IMR-90 (cell line): ENCODE measurements around the gene TBPL2. TPM values are rescaled to one million over a fixed set of nuclear protein-coding genes. Genes with fewer than 3 reads are reported as not detected.

Experiments used
- ATAC-seq: fragments of 200-7000 bp; cut with Tn5 transposase; 2 replicates; pipeline ENCODE4 v1.9.1; 2020; ENCODE audit warnings: low read depth, mild to moderate bottlenecking, moderate library complexity
- BruUV-seq: library from RNA; stranded (reverse); fragments of 400-500 nt; replicated peaks from 2 replicates; lab custom pipeline; 2021; lab: Mats Ljungman, UMichigan
- CTCF ChIA-PET: fragments of 300-600 bp; formaldehyde crosslinking; extraction: SDS; loops from one replicate; lab custom pipeline; 2021; ENCODE audit warnings: antibody characterized with exemption; lab: Yijun Ruan, JAX
- POLR2A ChIA-PET: fragments of 300-600 bp; sonication (Branson Sonifier 250); formaldehyde crosslinking; loops from one replicate; lab custom pipeline; 2022; ENCODE audit warnings: antibody characterized with exemption; ENCODE audit not compliant: unreplicated experiment; lab: Charles Lee
- DNase-seq: peaks from one replicate; pipeline ENCODE4 v3.0.0; 2013
- H2AFZ ChIP-seq: replicated peaks from 2 replicates; pipeline ENCODE3; 2013; ENCODE audit warnings: low read length, mild to moderate bottlenecking; ENCODE audit not compliant: poor library complexity
- H2AK5ac ChIP-seq: 2 replicates; pipeline ENCODE4 v1.6.1; 2013; ENCODE audit warnings: low read depth, low read length, inconsistent platforms
- H2AK9ac ChIP-seq: replicated peaks from 2 replicates; pipeline ENCODE3; 2013; ENCODE audit warnings: mild to moderate bottlenecking, low read depth, low read length, moderate library complexity; ENCODE audit not compliant: poor library complexity
- H2BK120ac ChIP-seq: 2 replicates; pipeline ENCODE4 v1.6.1; 2013; ENCODE audit warnings: low read depth, low read length, inconsistent platforms
- H2BK15ac ChIP-seq: 3 replicates; pipeline ENCODE4 v1.6.1; 2013; ENCODE audit warnings: low read depth, low read length, inconsistent platforms
- H2BK20ac ChIP-seq: 2 replicates; pipeline ENCODE4 v1.6.1; 2013; ENCODE audit warnings: low read depth, mild to moderate bottlenecking, inconsistent platforms, low read length, moderate library complexity
- H2BK5ac ChIP-seq: 2 replicates; pipeline ENCODE4 v1.6.1; 2013; ENCODE audit warnings: mild to moderate bottlenecking, low read depth, low read length, inconsistent platforms; ENCODE audit not compliant: poor library complexity, severe bottlenecking
- H3K14ac ChIP-seq: replicated peaks from 2 replicates; pipeline ENCODE4 v1.6.1; 2013; ENCODE audit warnings: low read depth, low read length, inconsistent platforms
- H3K18ac ChIP-seq: 2 replicates; pipeline ENCODE4 v1.6.1; 2013; ENCODE audit warnings: low read depth, low read length, control low read depth
- H3K23ac ChIP-seq: 2 replicates; pipeline ENCODE4 v1.6.1; 2013; ENCODE audit warnings: low read depth, low read length, inconsistent platforms
- H3K27ac ChIP-seq: 2 replicates; pipeline ENCODE4 v1.5.1; 2013; ENCODE audit warnings: mild to moderate bottlenecking, control low read depth, low read length; ENCODE audit not compliant: insufficient read depth
- H3K27me3 ChIP-seq: 2 replicates; pipeline ENCODE4 v1.6.1; 2013; ENCODE audit warnings: low read length; ENCODE audit not compliant: control insufficient read depth, insufficient read depth
- H3K36me3 ChIP-seq: 2 replicates; pipeline ENCODE4 v1.6.1; 2013; ENCODE audit warnings: low read length, mixed read lengths; ENCODE audit not compliant: control insufficient read depth, insufficient read depth
- H3K4ac ChIP-seq: 2 replicates; pipeline ENCODE4 v1.6.1; 2013; ENCODE audit warnings: low read depth, low read length, inconsistent platforms
- H3K4me1 ChIP-seq: 2 replicates; pipeline ENCODE4 v1.6.1; 2013; ENCODE audit warnings: low read length, mixed read lengths; ENCODE audit not compliant: control insufficient read depth, insufficient read depth
- H3K4me2 ChIP-seq: 2 replicates; pipeline ENCODE4 v1.6.1; 2013; ENCODE audit warnings: low read depth, mild to moderate bottlenecking, control low read depth, low read length, moderate library complexity
- H3K4me3 ChIP-seq: 2 replicates; pipeline ENCODE4 v1.5.1; 2013; ENCODE audit warnings: low read depth, mild to moderate bottlenecking, control low read depth, low read length, moderate library complexity; ENCODE audit not compliant: insufficient read depth
- H3K56ac ChIP-seq: 2 replicates; pipeline ENCODE4 v1.6.1; 2013; ENCODE audit warnings: low read length, inconsistent platforms; ENCODE audit not compliant: insufficient read depth; ENCODE audit errors: extremely low read depth
- H3K79me1 ChIP-seq, 2 experiments: 2 replicates each; pipeline ENCODE4 v1.6.1; 2013; ENCODE audit warnings: low read length in 2 of 2, inconsistent platforms in 1 of 2, low read depth in 1 of 2
- H3K9ac ChIP-seq: 2 replicates; pipeline ENCODE4 v1.6.1; 2013; ENCODE audit warnings: low read depth, low read length, control low read depth
- H3K9me1 ChIP-seq: 2 replicates; pipeline ENCODE4 v1.6.1; 2013; ENCODE audit warnings: low read length, inconsistent platforms; ENCODE audit not compliant: insufficient read depth
- H3K9me3 ChIP-seq: 2 replicates; pipeline ENCODE4 v1.6.1; 2013; ENCODE audit warnings: low read length; ENCODE audit not compliant: control insufficient read depth, insufficient read depth
- H4K20me1 ChIP-seq: 2 replicates; pipeline ENCODE4 v1.6.1; 2013; ENCODE audit warnings: low read length, inconsistent platforms; ENCODE audit not compliant: insufficient read depth
- H4K5ac ChIP-seq: 2 replicates; pipeline ENCODE4 v1.6.1; 2013; ENCODE audit warnings: mild to moderate bottlenecking, low read depth, low read length, control low read depth
- H4K8ac ChIP-seq, 2 experiments: 2 replicates each; pipeline ENCODE4 v1.6.1; 2013; ENCODE audit warnings: low read depth in 2 of 2, low read length in 2 of 2, control low read depth in 1 of 2, inconsistent platforms in 1 of 2
- H4K91ac ChIP-seq: 2 replicates; pipeline ENCODE4 v1.6.1; 2013; ENCODE audit warnings: low read depth, low read length, inconsistent platforms; ENCODE audit not compliant: insufficient read depth
- BHLHE40 ChIP-seq: fragments of 150-350 bp; IDR thresholded peaks from 2 replicates; pipeline ENCODE4 v1.6.1; 2016; ENCODE audit warnings: mild to moderate bottlenecking, low read depth, low read length
- CEBPB ChIP-seq: IDR thresholded peaks from 2 replicates; pipeline ENCODE4 v1.6.1; 2012; ENCODE audit warnings: low read depth, low read length, improper control_type of control experiment
- CHD1 ChIP-seq: IDR thresholded peaks from 2 replicates; pipeline ENCODE4 v1.6.1; 2012; ENCODE audit warnings: low read depth, low read length, improper control_type of control experiment
- CTCF ChIP-seq: conservative IDR thresholded peaks from 2 replicates; pipeline ENCODE4 v1.5.1; 2012; ENCODE audit warnings: mild to moderate bottlenecking, low read depth, low read length, improper control_type of control experiment
- FOS ChIP-seq: fragments of 150-350 bp; IDR thresholded peaks from 2 replicates; pipeline ENCODE4 v1.6.1; 2016; ENCODE audit warnings: low read depth, low read length
- MAFK ChIP-seq: IDR thresholded peaks from 2 replicates; pipeline ENCODE4 v1.6.1; 2012; ENCODE audit warnings: low read depth, low read length, improper control_type of control experiment
- MAZ ChIP-seq: IDR thresholded peaks from 2 replicates; pipeline ENCODE4 v1.6.1; 2012; ENCODE audit warnings: low read depth, mild to moderate bottlenecking, low read length, improper control_type of control experiment, moderate library complexity, borderline replicate concordance
- MXI1 ChIP-seq: IDR thresholded peaks from 2 replicates; pipeline ENCODE4 v1.6.1; 2012; ENCODE audit warnings: low read depth, mild to moderate bottlenecking, low read length, moderate library complexity, borderline replicate concordance
- NFE2L2 ChIP-seq: fragments of 150-350 bp; IDR thresholded peaks from 2 replicates; pipeline ENCODE4 v1.6.1; 2016; ENCODE audit warnings: low read depth, mild to moderate bottlenecking, low read length
- POLR2A ChIP-seq: IDR thresholded peaks from 2 replicates; pipeline ENCODE4 v1.6.1; 2012; ENCODE audit warnings: mild to moderate bottlenecking, low read depth, low read length
- RAD21 ChIP-seq: IDR thresholded peaks from 2 replicates; pipeline ENCODE4 v1.6.1; 2012; ENCODE audit warnings: low read length, improper control_type of control experiment
- RCOR1 ChIP-seq: IDR thresholded peaks from 2 replicates; pipeline ENCODE4 v1.6.1; 2012; ENCODE audit warnings: mild to moderate bottlenecking, low read length, improper control_type of control experiment; ENCODE audit not compliant: insufficient replicate concordance
- RFX5 ChIP-seq: IDR thresholded peaks from 2 replicates; pipeline ENCODE4 v1.8.0; 2012; ENCODE audit warnings: low read depth, mild to moderate bottlenecking, low read length, moderate library complexity
- SMC3 ChIP-seq: fragments of 150-350 bp; IDR thresholded peaks from 2 replicates; pipeline ENCODE4 v1.6.1; 2016; ENCODE audit warnings: low read depth, mild to moderate bottlenecking, antibody characterized with exemption, low read length, moderate library complexity
- USF2 ChIP-seq: fragments of 150-350 bp; IDR thresholded peaks from 2 replicates; pipeline ENCODE4 v1.6.1; 2017; ENCODE audit warnings: mild to moderate bottlenecking, antibody characterized with exemption, low read length, low read depth
- WGBS, 2 experiments: methylation state at CpG; one replicate each; pipeline versions ENCODE4 v1.1.5 to v1.1.7; 2013; ENCODE audit warnings: missing lambda C conversion rate in 2 of 2; ENCODE audit not compliant: insufficient read length in 1 of 2; ENCODE audit errors: extremely low coverage in 2 of 2; 5-methylcytosine and 5-hydroxymethylcytosine counted together
- dilution Hi-C: fragments of 300-500 bp; cut with HindIII; formaldehyde crosslinking; loops from one replicate; pipeline ENCODE4 v1.14.3; 2018; ENCODE audit warnings: low sequenced_read_pairs; ENCODE audit not compliant: unreplicated experiment
- in situ Hi-C: fragments of 300-500 bp; cut with MboI; formaldehyde crosslinking; loops from 3 replicates; pipeline ENCODE4 v1.14.3; 2019; ENCODE audit warnings: low sequenced_read_pairs, inconsistent platforms, mixed read lengths
- intact Hi-C: fragments of 100-400 bp; cut with micrococcal nuclease; formaldehyde crosslinking; loops from 2 replicates; pipeline ENCODE4 v1.10.0; 2022
- polyA plus RNA-seq, 3 experiments: library from polyadenylated mRNA; depleted of rRNA; stranded (reverse); fragments of >200 nt; gene quantifications; 2 replicates each; pipeline ENCODE4 v1.2.3, GENCODE V29; 2012; ENCODE audit warnings: low replicate concordance in 1 of 3
- total RNA-seq: library from RNA; depleted of rRNA; stranded (reverse); fragments of >200 nt; gene quantifications from 2 replicates; pipeline ENCODE4 v1.2.3, GENCODE V29; 2012

Gene TBPL2
- total and polyA plus RNA-seq, 2 of the 4 experiments (the other 2 are of a cell fraction): not detected

GRCh38 chr14:55381040-55381439 is 59.4 kb downstream of the TBPL2 start:
- no peaks in the 10 kb centered on the region for H3K27me3 ChIP-seq
- in situ Hi-C loops (no loop called here), intact Hi-C loops (no loop called here), dilution Hi-C loops (no loop called here)
- POLR2A ChIA-PET: no interaction called here
- H2AK9ac ChIP-seq: no peak overlapping the region
- peak overlapping the region; percentile 54; the same call in 1 of the 2 replicates for H2BK20ac ChIP-seq
- H3K27ac ChIP-seq: no peak overlapping the region
- peaks cover 34% of the 10 kb centered on the region for H3K36me3 ChIP-seq
- TF ChIP-seq RCOR1 (no peak), CTCF (no peak), CEBPB (no peak), BHLHE40 (no peak), POLR2A (no peak), RFX5 (no peak), MAFK (no peak), SMC3 (no peak), NFE2L2 (no peak), CHD1 (no peak), FOS (no peak), USF2 (no peak), MAZ (no peak), MXI1 (no peak), RAD21 (no peak)
- H2BK5ac ChIP-seq: peak overlapping the region; percentile 47
- peaks cover 3 to 19% of the 10 kb centered on the region in 2 experiments; a peak in 2 of 4 replicates for H3K79me1 ChIP-seq
- WGBS, 2 experiments: no CpG with 5 or more reads among the region's 5 CpGs
- peak overlapping the region; percentile 74 for H3K4ac ChIP-seq
- H4K91ac ChIP-seq: no peak overlapping the region; the same call in 1 of the 2 replicates
- H3K4me3 ChIP-seq: no peak overlapping the region
- DNase-seq (peak; percentile 30), ATAC-seq (no peak)
- peak overlapping the region; percentile 82; the same call in 1 of the 2 replicates for H2AK5ac ChIP-seq
- no TSS peak for BruUV-seq
- no peaks in the 10 kb centered on the region for H4K20me1 ChIP-seq
- H3K9me1 ChIP-seq: peaks cover 13% of the 10 kb centered on the region
- no peak overlapping the region for H3K18ac ChIP-seq
- H3K4me2 ChIP-seq: no peak overlapping the region
- no peak overlapping the region for H2AFZ ChIP-seq
- no peak overlapping the region for H3K56ac ChIP-seq
- peaks cover 13% of the 10 kb centered on the region for H3K4me1 ChIP-seq
- peak overlapping the region; percentile 64; the same call in 1 of the 3 replicates for H2BK15ac ChIP-seq
- no peak overlapping the region for H3K23ac ChIP-seq
- H4K8ac ChIP-seq: no peak overlapping the region
- no peak overlapping the region for H3K9ac ChIP-seq
- H3K14ac ChIP-seq: no peak overlapping the region; the same call in 1 of the 2 replicates
- H2BK120ac ChIP-seq: peak overlapping the region; percentile 60; the same call in 1 of the 2 replicates
- no peaks in the 10 kb centered on the region for H3K9me3 ChIP-seq
- H4K5ac ChIP-seq: no peak overlapping the region
- CTCF ChIA-PET: interaction anchor here (2.5 kb wide), 1 partner anchor 27 kb away, joined by 6 read pairs; no protein-coding TSS in a partner anchor
